Panc1 (cell line): ENCODE results near the gene GALNT10.
A peak's percentile ranks its signal among the peaks of the same experiment; 100 is the strongest.

ENCODE experiments used
- CTCF ChIP-seq: fragments of 450-650 bp; IDR thresholded peaks from 2 replicates; pipeline ENCODE4 v1.5.1; 2017; ENCODE audit warnings: mild to moderate bottlenecking
- POLR2AphosphoS5 ChIP-seq: IDR thresholded peaks from 2 replicates; pipeline ENCODE4 v1.6.1; 2012; ENCODE audit warnings: mild to moderate bottlenecking, low read depth, low read length, moderate library complexity
- REST ChIP-seq, 2 experiments: IDR thresholded peaks; 2 replicates each; pipeline ENCODE4 v1.6.1; 2011 to 2012; ENCODE audit warnings: low read depth in 2 of 2, control low read depth in 1 of 2, low read length in 1 of 2, mild to moderate bottlenecking in 1 of 2, moderate library complexity in 1 of 2; ENCODE audit not compliant: insufficient read depth in 1 of 2
- SIN3A ChIP-seq: IDR thresholded peaks from 2 replicates; pipeline ENCODE4 v1.6.1; 2012; ENCODE audit warnings: low read depth, mild to moderate bottlenecking, low read length, moderate library complexity, borderline replicate concordance; ENCODE audit not compliant: insufficient read depth
- TCF7L2 ChIP-seq: IDR thresholded peaks from 2 replicates; pipeline ENCODE4 v1.6.1; 2011; ENCODE audit warnings: mild to moderate bottlenecking, low read depth, low read length, inconsistent platforms

GRCh38 chr5:154467655-154468354 is 277.3 kb downstream of the GALNT10 start:
- TF ChIP-seq CTCF (peak; percentile 94), TCF7L2 (no peak), POLR2AphosphoS5 (no peak), SIN3A (no peak), REST (IDR thresholded peaks at IDR 0.05; ENCODE audit: insufficient read depth in 1 of 2, low read depth in 2 of 2, low read length in 1 of 2) (no peak)
